ENCODE measurements around the gene SEMA6B. TPM values are rescaled to one million over a fixed set of nuclear protein-coding genes. Genes with fewer than 3 reads are reported as not detected.

The SEMA6B gene
- total and polyA plus RNA-seq, 2 of the 4 experiments (the other 2 are of a cell fraction), result 0.18 to 0.72 TPM

DNA sequence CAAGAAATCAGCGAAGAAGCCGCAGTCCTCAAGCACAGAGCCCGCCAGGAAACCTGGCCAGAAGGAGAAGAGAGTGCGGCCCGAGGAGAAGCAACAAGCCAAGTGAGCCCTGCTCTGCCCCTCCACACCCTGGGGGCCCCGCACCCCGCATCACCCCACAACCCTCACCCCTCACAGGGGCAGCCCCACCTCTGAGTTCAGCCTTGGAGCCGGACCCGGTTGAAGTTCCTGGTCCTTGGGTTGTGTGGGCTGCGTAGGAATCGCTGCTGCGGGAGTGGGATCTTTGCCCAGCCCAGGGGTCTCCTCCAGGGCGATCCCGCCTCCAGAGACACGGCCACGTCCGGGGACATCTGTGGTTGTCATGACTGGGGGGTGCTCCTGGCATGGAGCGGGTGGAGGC is 63.2 kb downstream of the SEMA6B start:
- no peak overlapping the region for H2AFZ ChIP-seq (replicated peaks; ENCODE audit: low read length, poor library complexity)
- POLR2A ChIA-PET (ENCODE audit: unreplicated experiment), result interaction anchor here (0.5 kb wide), 1 partner anchor 15 kb away, joined by 4 read pairs; no protein-coding TSS in a partner anchor
- H3K27ac ChIP-seq (ENCODE audit: insufficient read depth, low read length), result no peak overlapping the region

More for the DNA sequence above, 63.2 kb downstream of the SEMA6B start:
- no peak overlapping the region for H2BK15ac ChIP-seq (ENCODE audit: low read depth, low read length)
- no peak overlapping the region for H2BK20ac ChIP-seq (ENCODE audit: low read depth, low read length)
- intact Hi-C loops (cut with micrococcal nuclease), result no loop called here
- peaks cover 78% of the 10 kb centered on the region for H3K36me3 ChIP-seq (ENCODE audit: control insufficient read depth, insufficient read depth, low read length)
- WGBS, 2 experiments (ENCODE audit: extremely low coverage in 2 of 2, insufficient read length in 1 of 2), result no CpG with 5 or more reads among the region's 18 CpGs
- H2BK5ac ChIP-seq (ENCODE audit: low read depth, low read length, poor library complexity, severe bottlenecking), result no peak overlapping the region
- H2AK5ac ChIP-seq (ENCODE audit: low read depth, low read length), result no peak overlapping the region
- no peak overlapping the region for H3K4me2 ChIP-seq (ENCODE audit: low read depth, low read length)
- DNase-seq (no peak), ATAC-seq (ENCODE audit: low read depth) (no peak)
- no peak overlapping the region for H3K4ac ChIP-seq (ENCODE audit: low read depth, low read length)
- TF ChIP-seq BHLHE40 (IDR thresholded peaks at IDR 0.05; ENCODE audit: low read depth, low read length) (no peak), RCOR1 (IDR thresholded peaks at IDR 0.05; ENCODE audit: insufficient replicate concordance, low read length) (no peak), MAFK (IDR thresholded peaks at IDR 0.05; ENCODE audit: low read depth, low read length) (no peak), RFX5 (IDR thresholded peaks at IDR 0.05; ENCODE audit: low read depth, low read length) (no peak), SMC3 (IDR thresholded peaks at IDR 0.05; ENCODE audit: low read depth, low read length) (no peak), CHD1 (IDR thresholded peaks at IDR 0.05; ENCODE audit: low read depth, low read length) (no peak), CEBPB (IDR thresholded peaks at IDR 0.05; ENCODE audit: low read depth, low read length) (no peak), FOS (IDR thresholded peaks at IDR 0.05; ENCODE audit: low read depth, low read length) (no peak), USF2 (IDR thresholded peaks at IDR 0.05; ENCODE audit: low read depth, low read length) (no peak), POLR2A (IDR thresholded peaks at IDR 0.05; ENCODE audit: low read depth, low read length) (no peak)
- TF ChIP-seq, protein P1, sequence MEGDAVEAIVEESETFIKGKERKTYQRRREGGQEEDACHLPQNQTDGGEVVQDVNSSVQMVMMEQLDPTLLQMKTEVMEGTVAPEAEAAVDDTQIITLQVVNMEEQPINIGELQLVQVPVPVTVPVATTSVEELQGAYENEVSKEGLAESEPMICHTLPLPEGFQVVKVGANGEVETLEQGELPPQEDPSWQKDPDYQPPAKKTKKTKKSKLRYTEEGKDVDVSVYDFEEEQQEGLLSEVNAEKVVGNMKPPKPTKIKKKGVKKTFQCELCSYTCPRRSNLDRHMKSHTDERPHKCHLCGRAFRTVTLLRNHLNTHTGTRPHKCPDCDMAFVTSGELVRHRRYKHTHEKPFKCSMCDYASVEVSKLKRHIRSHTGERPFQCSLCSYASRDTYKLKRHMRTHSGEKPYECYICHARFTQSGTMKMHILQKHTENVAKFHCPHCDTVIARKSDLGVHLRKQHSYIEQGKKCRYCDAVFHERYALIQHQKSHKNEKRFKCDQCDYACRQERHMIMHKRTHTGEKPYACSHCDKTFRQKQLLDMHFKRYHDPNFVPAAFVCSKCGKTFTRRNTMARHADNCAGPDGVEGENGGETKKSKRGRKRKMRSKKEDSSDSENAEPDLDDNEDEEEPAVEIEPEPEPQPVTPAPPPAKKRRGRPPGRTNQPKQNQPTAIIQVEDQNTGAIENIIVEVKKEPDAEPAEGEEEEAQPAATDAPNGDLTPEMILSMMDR (conservative IDR thresholded peaks at IDR 0.05; ENCODE audit: low read depth, low read length), result no peak
- no peaks in the 10 kb centered on the region for H3K4me1 ChIP-seq (ENCODE audit: control insufficient read depth, insufficient read depth, low read length)
- no TSS peak for BruUV-seq (replicated peaks)
- in situ Hi-C loops (cut with MboI; ENCODE audit: low sequenced_read_pairs), result no loop called here
- no peak overlapping the region for H3K23ac ChIP-seq (ENCODE audit: low read depth, low read length)
- H3K9me3 ChIP-seq (ENCODE audit: control insufficient read depth, insufficient read depth, low read length), result no peaks in the 10 kb centered on the region
- H2BK120ac ChIP-seq (ENCODE audit: low read depth, low read length), result no peak overlapping the region
- H2AK9ac ChIP-seq (replicated peaks; ENCODE audit: low read depth, low read length, poor library complexity), result no peak overlapping the region
- no peak overlapping the region for H4K5ac ChIP-seq (ENCODE audit: low read depth, low read length)
- H3K27me3 ChIP-seq (ENCODE audit: control insufficient read depth, insufficient read depth, low read length), result no peaks in the 10 kb centered on the region
- H4K20me1 ChIP-seq (ENCODE audit: insufficient read depth, low read length), result peaks cover 14% of the 10 kb centered on the region; the same call in 1 of the 2 replicates
- no peak overlapping the region for H4K91ac ChIP-seq (ENCODE audit: insufficient read depth, low read depth, low read length)
- H3K4me3 ChIP-seq (ENCODE audit: insufficient read depth, low read depth, low read length), result no peak overlapping the region
- H3K56ac ChIP-seq (ENCODE audit: extremely low read depth, insufficient read depth, low read length), result no peak overlapping the region
- peaks cover 7 to 15% of the 10 kb centered on the region in 2 experiments for H3K79me1 ChIP-seq (ENCODE audit: low read depth in 1 of 2, low read length in 2 of 2)
- CTCF ChIA-PET, result no interaction called here
- no peak overlapping the region for H3K18ac ChIP-seq (ENCODE audit: low read depth, low read length)
- H3K9ac ChIP-seq (ENCODE audit: low read depth, low read length), result no peak overlapping the region
- H3K14ac ChIP-seq (replicated peaks; ENCODE audit: low read depth, low read length), result no peak overlapping the region
- dilution Hi-C loops (cut with HindIII; ENCODE audit: low sequenced_read_pairs, unreplicated experiment), result no loop called here
- peaks cover 13% of the 10 kb centered on the region for H3K9me1 ChIP-seq (ENCODE audit: insufficient read depth, low read length)
- H4K8ac ChIP-seq (ENCODE audit: low read depth in 2 of 2, low read length in 2 of 2), result no peak overlapping the region
